H9 (cell line): Measurements from ENCODE around the gene GRK3. TPM values are rescaled to one million over a fixed set of nuclear protein-coding genes. Genes with fewer than 3 reads are reported as not detected.

Source experiments
- DNase-seq: peaks from one replicate; pipeline ENCODE4 v3.0.0-alpha.2; 2017
- H2AFZ ChIP-seq: one replicate; pipeline ENCODE4 v1.6.1; 2013; ENCODE audit warnings: mild to moderate bottlenecking, low read length, control low read depth, moderate library complexity
- H2AK5ac ChIP-seq: 2 replicates; pipeline ENCODE4 v1.6.1; 2013; ENCODE audit warnings: low read length, control low read depth, mixed read lengths; ENCODE audit not compliant: insufficient read length
- H2BK120ac ChIP-seq: one replicate; pipeline ENCODE4 v1.6.1; 2013; ENCODE audit warnings: low read depth, mild to moderate bottlenecking, low read length, control low read depth, inconsistent platforms; ENCODE audit not compliant: poor library complexity, severe bottlenecking
- H2BK12ac ChIP-seq: 2 replicates; pipeline ENCODE4 v1.6.1; 2013; ENCODE audit warnings: low read length, control low read depth, mixed read lengths, low read depth; ENCODE audit not compliant: insufficient read length
- H2BK15ac ChIP-seq: 2 replicates; pipeline ENCODE4 v1.6.1; 2013; ENCODE audit warnings: low read depth, low read length, control low read depth
- H2BK20ac ChIP-seq: one replicate; pipeline ENCODE4 v1.6.1; 2013; ENCODE audit warnings: low read depth, mild to moderate bottlenecking, low read length, control low read depth, inconsistent platforms; ENCODE audit not compliant: poor library complexity, severe bottlenecking
- H2BK5ac ChIP-seq: 2 replicates; pipeline ENCODE4 v1.6.1; 2013; ENCODE audit warnings: low read length, control low read depth, mixed read lengths; ENCODE audit not compliant: insufficient read length
- H3K14ac ChIP-seq: 2 replicates; pipeline ENCODE4 v1.6.1; 2013; ENCODE audit warnings: low read length, control low read depth; ENCODE audit not compliant: insufficient read depth
- H3K18ac ChIP-seq: 2 replicates; pipeline ENCODE4 v1.6.1; 2013; ENCODE audit warnings: low read depth, mild to moderate bottlenecking, mixed read lengths, low read length, control low read depth; ENCODE audit not compliant: insufficient read length
- H3K23ac ChIP-seq: 2 replicates; pipeline ENCODE4 v1.6.1; 2013; ENCODE audit warnings: low read length, control low read depth, mixed read lengths, low read depth; ENCODE audit not compliant: insufficient read length
- H3K23me2 ChIP-seq: 2 replicates; pipeline ENCODE4 v1.6.1; 2013; ENCODE audit warnings: low read depth, mild to moderate bottlenecking, mixed read lengths, low read length, control low read depth; ENCODE audit not compliant: insufficient read length, poor library complexity, severe bottlenecking
- H3K27ac ChIP-seq: 2 replicates; pipeline ENCODE4 v1.5.1; 2013; ENCODE audit warnings: low read length, control low read depth, mixed read lengths, low read depth; ENCODE audit not compliant: insufficient read length
- H3K27me3 ChIP-seq: 2 replicates; pipeline ENCODE4 v1.6.1; 2013; ENCODE audit warnings: low read length, control low read depth, inconsistent platforms; ENCODE audit not compliant: insufficient read depth
- H3K4ac ChIP-seq: 2 replicates; pipeline ENCODE4 v1.6.1; 2013; ENCODE audit warnings: low read depth, mild to moderate bottlenecking, control low read depth, inconsistent platforms, low read length, moderate library complexity
- H3K4me1 ChIP-seq: 2 replicates; pipeline ENCODE4 v1.6.1; 2013; ENCODE audit warnings: low read length, control low read depth, inconsistent platforms; ENCODE audit not compliant: insufficient read depth
- H3K4me2 ChIP-seq: 2 replicates; pipeline ENCODE4 v1.6.1; 2013; ENCODE audit warnings: low read length, control low read depth, mixed read lengths; ENCODE audit not compliant: insufficient read length, insufficient read depth
- H3K56ac ChIP-seq: 2 replicates; pipeline ENCODE4 v1.6.1; 2013; ENCODE audit warnings: low read depth, mild to moderate bottlenecking, mixed read lengths, low read length, control low read depth; ENCODE audit not compliant: insufficient read length
- H3K79me1 ChIP-seq: 2 replicates; pipeline ENCODE4 v1.6.1; 2013; ENCODE audit warnings: low read depth, mild to moderate bottlenecking, moderate library complexity, low read length, control low read depth, inconsistent platforms; ENCODE audit not compliant: insufficient read depth, poor library complexity, severe bottlenecking
- H3K79me2 ChIP-seq: 2 replicates; pipeline ENCODE4 v1.6.1; 2013; ENCODE audit warnings: low read length, control low read depth, inconsistent platforms; ENCODE audit not compliant: insufficient read depth
- H3K9ac ChIP-seq: 2 replicates; pipeline ENCODE4 v1.6.1; 2013; ENCODE audit warnings: low read length, control low read depth, mixed read lengths; ENCODE audit not compliant: insufficient read length; ENCODE audit errors: extremely low read depth
- H3K9me3 ChIP-seq: one replicate; pipeline ENCODE4 v1.6.1; 2013; ENCODE audit warnings: low read depth, low read length, inconsistent platforms; ENCODE audit not compliant: control insufficient read depth
- H3T11ph ChIP-seq: one replicate; pipeline ENCODE4 v1.6.1; 2013; ENCODE audit warnings: mild to moderate bottlenecking, low read length, control low read depth, inconsistent platforms
- H4K20me1 ChIP-seq: one replicate; pipeline ENCODE4 v1.6.1; 2013; ENCODE audit not compliant: control insufficient read depth, insufficient read length, insufficient read depth
- H4K5ac ChIP-seq: 2 replicates; pipeline ENCODE4 v1.6.1; 2013; ENCODE audit warnings: low read depth, mild to moderate bottlenecking, mixed read lengths, low read length, control low read depth; ENCODE audit not compliant: insufficient read length
- H4K8ac ChIP-seq: replicated peaks from 2 replicates; pipeline ENCODE4 v1.6.1; 2013; ENCODE audit warnings: low read length, control low read depth, mixed read lengths, low read depth; ENCODE audit not compliant: insufficient read length
- H4K91ac ChIP-seq: 2 replicates; pipeline ENCODE4 v1.6.1; 2013; ENCODE audit warnings: low read depth, mild to moderate bottlenecking, moderate library complexity, mixed read lengths, low read length, control low read depth; ENCODE audit not compliant: insufficient read length
- H3K27ac Mint-ChIP-seq, 3 experiments: 2 replicates in 2 of 3; 3 replicates in 1 of 3; pipeline ENCODE4 v1.8.0; 2020 to 2021; ENCODE audit warnings: mixed read lengths in 3 of 3, mild to moderate bottlenecking in 1 of 3, moderate library complexity in 1 of 3
- H3K27me3 Mint-ChIP-seq: 2 replicates; pipeline ENCODE4 v1.8.0; 2021; ENCODE audit warnings: low read depth, mild to moderate bottlenecking, moderate library complexity, mixed read lengths
- H3K36me3 Mint-ChIP-seq, 3 experiments: 2 replicates in 2 of 3; 3 replicates in 1 of 3; pipeline ENCODE4 v1.8.0; 2020 to 2021; ENCODE audit warnings: low read depth in 3 of 3, mixed read lengths in 3 of 3; ENCODE audit not compliant: insufficient read depth in 1 of 3
- H3K4me1 Mint-ChIP-seq, 2 experiments: 2 replicates each; pipeline ENCODE4 v1.8.0; 2020; ENCODE audit warnings: mixed read lengths in 2 of 2
- H3K4me3 Mint-ChIP-seq, 2 experiments: 2 replicates in 1 of 2; 3 replicates in 1 of 2; pipeline ENCODE4 v1.8.0; 2020 to 2021; ENCODE audit warnings: mild to moderate bottlenecking in 2 of 2, mixed read lengths in 2 of 2, moderate library complexity in 1 of 2
- H3K9me3 Mint-ChIP-seq, 2 experiments: 2 replicates in 1 of 2; 3 replicates in 1 of 2; pipeline ENCODE4 v1.8.0; 2020; ENCODE audit warnings: mild to moderate bottlenecking in 2 of 2, mixed read lengths in 2 of 2, moderate library complexity in 1 of 2
- WGBS: extraction: QIAGEN DNeasy Blood & Tissue Kit; methylation state at CpG from one replicate; pipeline ENCODE4 v1.1.7; 2013; ENCODE audit warnings: missing lambda C conversion rate, low lambda C conversion rate, mixed read lengths; ENCODE audit not compliant: insufficient read length; ENCODE audit errors: extremely low coverage; 5-methylcytosine and 5-hydroxymethylcytosine counted together
- total RNA-seq: library from RNA; stranded (reverse); gene quantifications from 2 replicates; pipeline ENCODE4 v1.2.1, GENCODE V29; 2021
- TF ChIP-seq, protein P1 (sequence below): fragments of 200-600 bp; sonication (generic); conservative IDR thresholded peaks from 3 replicates; pipeline ENCODE4 v1.8.0; 2021; ENCODE audit warnings: antibody characterized with exemption, mild to moderate bottlenecking

Gene GRK3
- total RNA-seq, 1 experiment from 2014 or later, result 23.9 TPM

DNA sequence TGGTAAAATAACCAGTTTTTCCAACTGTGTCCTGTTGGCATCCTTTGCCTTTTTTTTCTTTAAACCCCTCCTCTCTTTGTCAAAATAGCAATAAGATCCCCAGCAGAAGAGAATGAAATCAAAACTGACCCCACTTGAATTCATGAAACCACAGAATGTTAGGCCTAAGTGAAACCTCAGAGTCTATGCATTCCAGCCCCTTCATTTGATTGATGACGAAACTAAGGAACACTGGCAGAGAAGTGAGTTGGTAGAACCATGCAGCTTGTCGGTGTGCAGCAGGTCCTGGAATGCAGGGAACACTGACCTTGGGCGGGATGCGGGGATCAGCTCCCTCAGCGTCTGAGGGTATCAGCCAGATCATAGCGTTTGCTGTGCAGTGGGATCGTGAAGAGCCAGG is 57.5 kb downstream of the GRK3 start:
- no peak overlapping the region for H4K91ac ChIP-seq
- no peak overlapping the region for H3K4me2 ChIP-seq
- no peaks in the 10 kb centered on the region for H3K23me2 ChIP-seq
- no peaks in the 10 kb centered on the region for H3K79me1 ChIP-seq
- no peaks in the 10 kb centered on the region for H3K9me3 ChIP-seq
- no peaks in the 10 kb centered on the region for H3K27me3 ChIP-seq
- H2AFZ ChIP-seq, result no peak overlapping the region
- H2BK120ac ChIP-seq, result no peak overlapping the region
- no peak overlapping the region for H3K4ac ChIP-seq
- no peaks in the 10 kb centered on the region for H4K20me1 ChIP-seq
- no peak overlapping the region for H3T11ph ChIP-seq
- H3K14ac ChIP-seq, result no peak overlapping the region
- no peak overlapping the region for H3K23ac ChIP-seq
- peak overlapping the region; percentile 1 for H3K18ac ChIP-seq
- no peak for DNase-seq
- WGBS, result no CpG with 5 or more reads among the region's 7 CpGs
- H2BK20ac ChIP-seq, result no peak overlapping the region
- Mint-ChIP-seq H3K4me3 (no peak overlapping the region), H3K36me3 (peaks cover 0 to 10% (median 5%) of the 10 kb centered on the region in 3 experiments; a peak in 5 of 7 replicates), H3K9me3 (no peaks in the 10 kb centered on the region), H3K27me3 (no peaks in the 10 kb centered on the region), H3K27ac (0 out of 7 replicates have a peak overlapping the region, but pooled peaks of 1 of the 3 experiments have one; percentile 1), H3K4me1 (peaks cover 47 to 51% of the 10 kb centered on the region in 2 experiments)
- TF ChIP-seq, protein P1, sequence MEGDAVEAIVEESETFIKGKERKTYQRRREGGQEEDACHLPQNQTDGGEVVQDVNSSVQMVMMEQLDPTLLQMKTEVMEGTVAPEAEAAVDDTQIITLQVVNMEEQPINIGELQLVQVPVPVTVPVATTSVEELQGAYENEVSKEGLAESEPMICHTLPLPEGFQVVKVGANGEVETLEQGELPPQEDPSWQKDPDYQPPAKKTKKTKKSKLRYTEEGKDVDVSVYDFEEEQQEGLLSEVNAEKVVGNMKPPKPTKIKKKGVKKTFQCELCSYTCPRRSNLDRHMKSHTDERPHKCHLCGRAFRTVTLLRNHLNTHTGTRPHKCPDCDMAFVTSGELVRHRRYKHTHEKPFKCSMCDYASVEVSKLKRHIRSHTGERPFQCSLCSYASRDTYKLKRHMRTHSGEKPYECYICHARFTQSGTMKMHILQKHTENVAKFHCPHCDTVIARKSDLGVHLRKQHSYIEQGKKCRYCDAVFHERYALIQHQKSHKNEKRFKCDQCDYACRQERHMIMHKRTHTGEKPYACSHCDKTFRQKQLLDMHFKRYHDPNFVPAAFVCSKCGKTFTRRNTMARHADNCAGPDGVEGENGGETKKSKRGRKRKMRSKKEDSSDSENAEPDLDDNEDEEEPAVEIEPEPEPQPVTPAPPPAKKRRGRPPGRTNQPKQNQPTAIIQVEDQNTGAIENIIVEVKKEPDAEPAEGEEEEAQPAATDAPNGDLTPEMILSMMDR, result no peak
- no peak overlapping the region for H3K9ac ChIP-seq
- H4K5ac ChIP-seq, result no peak overlapping the region
- H3K79me2 ChIP-seq, result no peaks in the 10 kb centered on the region
- H2BK15ac ChIP-seq, result no peak overlapping the region
- H2BK5ac ChIP-seq, result no peak overlapping the region
- no peak overlapping the region for H3K27ac ChIP-seq
- H3K4me1 ChIP-seq, result peaks cover 11% of the 10 kb centered on the region; the same call in 1 of the 2 replicates
- no peak overlapping the region for H2BK12ac ChIP-seq
- no peak overlapping the region for H2AK5ac ChIP-seq
- H3K56ac ChIP-seq, result no peak overlapping the region
- no peak overlapping the region for H4K8ac ChIP-seq
